NOMO-1 treated with dmso at 0.1 percent for 144 hours (cell line): ENCODE results near the gene TRAPPC5.

ENCODE experiments used
- DNase-seq: peaks from one replicate; lab custom pipeline; 2025; ENCODE audit not compliant: unreplicated experiment; lab: John Stamatoyannopoulos, UW

TRAPPC5 gene

DNA sequence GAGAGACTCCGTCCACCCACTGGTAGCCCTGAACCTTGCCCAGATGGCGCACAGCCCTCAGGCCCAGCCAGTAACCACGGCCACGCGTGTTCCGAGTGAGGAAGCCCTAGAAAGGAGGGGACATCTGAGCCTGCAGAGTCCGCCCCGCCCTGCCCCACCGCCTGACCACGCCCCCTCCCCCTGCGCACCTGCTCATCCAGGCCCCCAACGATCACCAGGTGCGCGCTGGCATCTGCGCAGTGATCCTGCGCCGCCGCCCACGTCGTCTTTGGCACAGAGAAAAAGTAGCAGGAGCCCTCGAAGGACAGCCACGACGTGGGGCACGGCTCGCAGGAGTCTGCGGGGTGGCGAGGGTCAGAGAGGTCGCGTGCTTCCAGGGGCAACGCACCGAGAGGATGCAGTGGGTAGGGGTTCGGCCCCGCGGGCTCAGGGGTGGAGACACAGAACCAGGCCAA lies 49.2 kb downstream of the TRAPPC5 start:
- no peak for DNase-seq

DNA sequence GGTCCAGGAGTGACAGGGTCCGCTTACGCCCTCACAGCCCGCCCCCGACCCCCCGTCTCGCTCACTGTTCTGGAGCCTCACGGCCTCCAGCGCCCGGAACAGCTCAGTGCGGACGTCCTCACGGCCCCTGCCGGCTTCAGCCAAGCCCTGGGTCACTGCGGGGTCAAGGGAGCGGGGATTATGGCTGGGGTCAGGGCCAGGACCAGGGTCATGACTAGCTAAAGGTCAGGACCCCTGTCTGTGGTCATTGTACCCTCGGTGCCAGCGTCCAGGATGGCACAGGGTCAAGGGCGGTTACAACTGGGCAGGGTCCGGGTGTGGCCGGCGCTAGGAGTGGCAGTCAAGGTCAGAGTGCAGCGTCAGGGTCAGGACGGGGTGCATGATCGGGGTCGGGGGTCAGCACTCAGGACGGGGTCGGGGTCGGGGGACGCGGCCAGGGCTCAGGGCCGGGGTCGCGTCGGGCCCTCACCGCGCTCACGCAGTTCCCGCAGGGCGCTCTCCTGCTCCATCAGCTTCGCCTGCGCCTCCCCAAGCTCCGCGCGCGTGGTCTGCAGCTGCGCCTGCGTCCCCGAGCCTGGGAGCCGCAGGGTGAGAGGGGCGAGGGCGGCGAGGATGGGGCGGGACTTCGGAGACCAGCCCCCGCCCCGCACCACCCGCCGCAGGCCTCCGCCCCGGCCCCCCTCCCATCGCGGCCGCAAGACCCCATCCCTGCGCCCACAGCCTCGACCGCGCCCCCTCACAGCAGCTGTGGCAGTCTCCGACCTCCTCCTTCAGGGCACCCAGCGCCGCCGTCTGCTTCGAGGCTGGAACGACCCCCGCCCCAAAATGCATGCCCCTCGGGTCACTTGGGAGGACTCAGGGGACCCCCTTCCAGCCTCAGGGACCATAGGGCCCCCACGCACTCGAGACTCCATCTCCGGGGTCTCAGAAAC lies 49.9 kb downstream of the TRAPPC5 start:
- no peak for DNase-seq

DNA sequence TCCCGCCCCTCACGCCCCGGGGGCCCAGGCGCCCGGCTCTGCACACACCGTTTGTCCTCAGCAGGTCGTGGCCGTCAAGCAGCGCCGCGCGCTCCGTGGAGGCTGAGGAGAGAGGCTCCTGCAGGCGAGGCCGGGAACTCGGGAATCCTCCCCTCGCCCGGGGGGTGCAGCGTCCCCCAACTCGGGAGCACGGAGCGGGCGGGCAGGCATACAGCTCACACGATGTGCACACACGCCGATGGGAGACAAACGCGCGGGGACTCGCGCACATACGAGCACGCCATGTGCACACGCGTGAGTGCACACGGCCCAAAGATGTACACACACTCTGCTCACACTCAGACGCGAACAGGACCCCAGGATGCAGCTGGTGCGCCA lies 50.6 kb downstream of the TRAPPC5 start:
- no peak for DNase-seq

GRCh38 chr19:7731615-7732014 lies 51.0 kb downstream of the TRAPPC5 start:
- DNase-seq = no peak

- no peak for DNase-seq
These were observed 51.4 kb downstream of the TRAPPC5 start, which contains the start of gene CLEC4G for GRCh38 chr19:7732045-7732444. Gene CLEC4G, minus strand, starts transcription at chr19:7732110. Its CDS starts 8 bp downstream, at chr19:7732102.

DNA sequence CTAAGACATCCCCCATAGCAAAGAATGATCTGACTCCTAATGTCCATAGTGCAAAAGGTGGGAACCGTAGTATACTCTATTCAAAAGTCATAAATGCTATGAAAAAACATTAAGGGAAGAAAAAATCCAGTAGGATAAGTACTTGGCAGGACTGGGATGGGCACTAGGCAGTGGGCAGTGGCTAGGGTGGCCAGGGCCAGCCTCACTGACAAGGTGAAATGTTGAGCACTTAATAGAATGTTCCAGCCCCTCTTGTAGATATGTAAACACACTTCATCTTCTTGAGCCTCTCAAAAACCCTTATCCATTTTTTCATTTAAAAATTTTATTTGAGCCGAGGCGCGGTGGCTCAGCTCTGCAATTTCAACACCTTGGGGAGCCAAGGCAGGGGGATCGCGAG lies 52.7 kb downstream of the TRAPPC5 start:
- no peak for DNase-seq

GRCh38 chr19:7734220-7735203 lies 53.9 kb downstream of the TRAPPC5 start:
- DNase-seq = peak; percentile 63

GRCh38 chr19:7736148-7736547 lies 55.5 kb downstream of the TRAPPC5 start:
- no peak for DNase-seq

DNA sequence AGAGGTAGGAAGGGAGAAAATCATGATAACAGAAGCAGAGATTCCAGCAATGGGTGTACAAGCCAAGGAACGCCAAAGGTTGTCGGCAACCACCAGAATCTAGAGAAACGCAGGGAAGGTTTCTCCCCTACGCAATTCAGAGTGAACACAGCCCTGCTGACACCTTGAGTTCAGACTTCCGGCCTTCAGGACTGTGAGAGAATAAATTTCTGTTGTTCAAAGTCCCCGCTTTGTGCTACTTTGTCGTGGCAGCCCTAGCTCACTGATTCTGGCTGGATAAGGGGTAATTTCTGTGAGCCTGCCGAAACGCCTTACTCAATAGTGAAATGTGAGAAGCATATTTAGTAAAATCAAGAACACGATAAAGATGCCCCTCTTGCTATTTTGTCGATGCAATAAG lies 56.6 kb downstream of the TRAPPC5 start:
- DNase-seq = no peak
